GM12864 (cell line): ENCODE measurements around the gene TCEA3.

Experiments used
- DNase-seq: peaks from one replicate; pipeline ENCODE4 v3.0.0-alpha.2; 2011; ENCODE audit warnings: low read depth
- H3K4me3 ChIP-seq: 2 replicates; pipeline ENCODE4 v1.5.1; 2011; ENCODE audit warnings: mild to moderate bottlenecking, low read depth, low read length, control low read depth
- TF ChIP-seq, protein P1 (sequence below): IDR thresholded peaks from 2 replicates; pipeline ENCODE4 v1.5.1; 2011; ENCODE audit warnings: low read depth, mild to moderate bottlenecking, moderate library complexity, low read length, control low read depth, inconsistent platforms; ENCODE audit errors: missing control alignments

The TCEA3 gene

GRCh38 chr1:23402286-23403037 lies 22.1 kb downstream of the TCEA3 start:
- TF ChIP-seq, protein P1, sequence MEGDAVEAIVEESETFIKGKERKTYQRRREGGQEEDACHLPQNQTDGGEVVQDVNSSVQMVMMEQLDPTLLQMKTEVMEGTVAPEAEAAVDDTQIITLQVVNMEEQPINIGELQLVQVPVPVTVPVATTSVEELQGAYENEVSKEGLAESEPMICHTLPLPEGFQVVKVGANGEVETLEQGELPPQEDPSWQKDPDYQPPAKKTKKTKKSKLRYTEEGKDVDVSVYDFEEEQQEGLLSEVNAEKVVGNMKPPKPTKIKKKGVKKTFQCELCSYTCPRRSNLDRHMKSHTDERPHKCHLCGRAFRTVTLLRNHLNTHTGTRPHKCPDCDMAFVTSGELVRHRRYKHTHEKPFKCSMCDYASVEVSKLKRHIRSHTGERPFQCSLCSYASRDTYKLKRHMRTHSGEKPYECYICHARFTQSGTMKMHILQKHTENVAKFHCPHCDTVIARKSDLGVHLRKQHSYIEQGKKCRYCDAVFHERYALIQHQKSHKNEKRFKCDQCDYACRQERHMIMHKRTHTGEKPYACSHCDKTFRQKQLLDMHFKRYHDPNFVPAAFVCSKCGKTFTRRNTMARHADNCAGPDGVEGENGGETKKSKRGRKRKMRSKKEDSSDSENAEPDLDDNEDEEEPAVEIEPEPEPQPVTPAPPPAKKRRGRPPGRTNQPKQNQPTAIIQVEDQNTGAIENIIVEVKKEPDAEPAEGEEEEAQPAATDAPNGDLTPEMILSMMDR, result no peak
- no peak overlapping the region for H3K4me3 ChIP-seq
- no peak for DNase-seq

GRCh38 chr1:23401313-23401712 lies 23.2 kb downstream of the TCEA3 start:
- DNase-seq, result no peak
- TF ChIP-seq, protein P1, result no peak
- no peak overlapping the region for H3K4me3 ChIP-seq

GRCh38 chr1:23400324-23401114 lies 24.0 kb downstream of the TCEA3 start:
- H3K4me3 ChIP-seq, result no peak overlapping the region
- DNase-seq, result no peak
- TF ChIP-seq, protein P1, result no peak

GRCh38 chr1:23399229-23399628 lies 25.3 kb downstream of the TCEA3 start:
- TF ChIP-seq, protein P1, result no peak
- no peak overlapping the region for H3K4me3 ChIP-seq
- DNase-seq, result no peak

DNA sequence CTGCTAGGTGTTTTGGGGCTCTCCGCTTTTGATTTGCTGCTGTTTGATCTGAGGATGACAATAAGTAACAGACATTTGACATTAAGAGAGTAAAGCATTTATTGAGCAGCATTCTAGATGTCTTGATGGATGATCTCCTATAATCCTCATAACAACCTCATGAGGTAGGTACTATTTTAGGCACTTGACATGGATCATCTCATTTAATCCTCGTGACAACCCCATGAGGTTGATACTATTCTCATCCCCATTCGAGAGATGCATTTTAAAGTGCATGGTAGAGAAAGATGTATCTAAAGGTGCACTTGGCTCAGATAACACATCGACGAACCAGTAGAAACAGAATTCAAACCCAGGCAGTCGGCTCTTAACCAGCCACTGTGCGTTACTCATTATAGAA lies 26.6 kb downstream of the TCEA3 start:
- H3K4me3 ChIP-seq, result no peak overlapping the region
- no peak for DNase-seq
- TF ChIP-seq, protein P1, result no peak

- H3K4me3 ChIP-seq, result no peak overlapping the region
- DNase-seq, result no peak
- TF ChIP-seq, protein P1, result no peak
Observed at GRCh38 chr1:23396380-23396779, 28.2 kb downstream of the TCEA3 start.
